22Rv1 (cell line): ENCODE data around the gene E2F3.

Source experiments
- H3K27ac ChIP-seq: fragments of 450-650 bp; 2 replicates; pipeline ENCODE4 v1.5.1; 2017
- ZFX ChIP-seq: fragments of 450-650 bp; IDR thresholded peaks from 2 replicates; pipeline ENCODE4 v1.6.1; 2017; ENCODE audit warnings: antibody characterized with exemption, borderline replicate concordance
- TF ChIP-seq, protein P1 (sequence below): fragments of 450-650 bp; IDR thresholded peaks from 2 replicates; pipeline ENCODE4 v1.5.1; 2017; ENCODE audit warnings: mild to moderate bottlenecking

The E2F3 gene

DNA sequence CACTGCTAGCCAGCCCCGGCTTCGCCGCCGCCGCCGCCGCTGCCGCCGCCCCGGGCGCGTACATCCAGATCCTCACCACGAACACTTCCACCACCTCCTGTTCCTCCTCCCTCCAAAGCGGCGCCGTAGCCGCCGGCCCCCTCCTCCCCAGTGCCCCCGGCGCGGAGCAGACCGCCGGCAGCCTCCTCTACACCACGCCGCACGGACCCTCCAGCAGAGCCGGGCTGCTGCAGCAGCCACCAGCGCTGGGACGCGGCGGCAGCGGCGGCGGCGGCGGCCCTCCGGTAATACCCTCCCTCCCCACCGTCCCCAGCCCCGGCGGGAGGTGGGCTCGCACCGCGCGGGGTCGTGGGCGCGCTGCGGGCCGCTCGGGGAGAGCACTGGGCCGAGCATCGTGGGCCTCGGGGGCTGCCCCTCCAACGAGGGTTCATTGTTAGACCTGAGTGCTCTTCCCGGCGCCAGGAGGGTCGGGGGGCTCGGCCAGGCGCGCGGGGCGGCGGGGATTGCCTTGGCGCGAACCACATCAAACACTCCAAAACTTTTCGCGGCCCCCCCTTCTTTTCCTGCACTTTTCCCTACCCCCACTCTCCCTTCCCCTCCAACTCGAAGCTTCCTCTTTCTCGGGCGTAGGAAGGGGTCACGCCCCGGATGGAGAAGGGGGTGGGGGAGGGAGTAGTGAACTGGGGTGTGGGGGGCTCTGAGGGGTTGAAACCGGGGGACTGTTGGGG lies 827 bp downstream of the E2F3 start:
- TF ChIP-seq ZFX: no peak
- TF ChIP-seq, protein P1, sequence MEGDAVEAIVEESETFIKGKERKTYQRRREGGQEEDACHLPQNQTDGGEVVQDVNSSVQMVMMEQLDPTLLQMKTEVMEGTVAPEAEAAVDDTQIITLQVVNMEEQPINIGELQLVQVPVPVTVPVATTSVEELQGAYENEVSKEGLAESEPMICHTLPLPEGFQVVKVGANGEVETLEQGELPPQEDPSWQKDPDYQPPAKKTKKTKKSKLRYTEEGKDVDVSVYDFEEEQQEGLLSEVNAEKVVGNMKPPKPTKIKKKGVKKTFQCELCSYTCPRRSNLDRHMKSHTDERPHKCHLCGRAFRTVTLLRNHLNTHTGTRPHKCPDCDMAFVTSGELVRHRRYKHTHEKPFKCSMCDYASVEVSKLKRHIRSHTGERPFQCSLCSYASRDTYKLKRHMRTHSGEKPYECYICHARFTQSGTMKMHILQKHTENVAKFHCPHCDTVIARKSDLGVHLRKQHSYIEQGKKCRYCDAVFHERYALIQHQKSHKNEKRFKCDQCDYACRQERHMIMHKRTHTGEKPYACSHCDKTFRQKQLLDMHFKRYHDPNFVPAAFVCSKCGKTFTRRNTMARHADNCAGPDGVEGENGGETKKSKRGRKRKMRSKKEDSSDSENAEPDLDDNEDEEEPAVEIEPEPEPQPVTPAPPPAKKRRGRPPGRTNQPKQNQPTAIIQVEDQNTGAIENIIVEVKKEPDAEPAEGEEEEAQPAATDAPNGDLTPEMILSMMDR: no peak
- H3K27ac ChIP-seq: peak overlapping the region; percentile 95

DNA sequence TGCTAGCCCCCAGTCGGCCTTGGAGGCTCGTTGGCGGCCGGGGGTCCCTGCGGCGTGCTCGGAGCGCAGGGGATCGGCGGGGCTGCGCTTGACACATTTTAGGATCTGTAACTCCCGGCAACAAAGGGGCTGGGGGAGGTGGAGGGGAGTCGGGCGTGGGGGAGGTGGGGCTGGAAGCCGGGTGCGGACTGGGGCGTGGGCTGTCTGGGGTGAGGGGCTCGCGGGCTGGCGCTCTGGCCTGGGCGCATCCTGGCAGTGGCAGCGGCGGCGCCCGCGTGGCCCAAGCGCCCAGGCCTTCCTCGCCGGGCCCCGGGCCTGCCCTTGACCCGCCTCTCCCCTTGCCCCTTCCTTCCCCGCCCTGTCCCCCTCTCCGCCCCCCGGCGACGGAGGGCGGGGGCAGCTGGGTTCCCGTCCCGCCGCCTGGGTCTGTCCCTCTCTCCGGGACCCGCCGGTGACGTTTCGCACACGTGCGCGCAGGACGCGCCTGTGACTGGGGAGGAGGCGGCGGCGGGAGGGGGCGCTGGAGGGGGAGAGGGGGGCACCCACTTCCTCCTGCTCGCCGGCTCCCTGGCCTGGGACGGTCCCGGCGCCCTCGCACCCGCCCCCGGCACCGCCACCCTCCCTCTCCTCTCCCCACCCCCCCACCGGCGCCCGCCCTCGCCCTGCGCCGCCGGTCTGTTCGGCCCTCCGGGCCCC lies 1.5 kb downstream of the E2F3 start:
- H3K27ac ChIP-seq: peak overlapping the region; percentile 95
- TF ChIP-seq ZFX: no peak
- TF ChIP-seq, protein P1: no peak

DNA sequence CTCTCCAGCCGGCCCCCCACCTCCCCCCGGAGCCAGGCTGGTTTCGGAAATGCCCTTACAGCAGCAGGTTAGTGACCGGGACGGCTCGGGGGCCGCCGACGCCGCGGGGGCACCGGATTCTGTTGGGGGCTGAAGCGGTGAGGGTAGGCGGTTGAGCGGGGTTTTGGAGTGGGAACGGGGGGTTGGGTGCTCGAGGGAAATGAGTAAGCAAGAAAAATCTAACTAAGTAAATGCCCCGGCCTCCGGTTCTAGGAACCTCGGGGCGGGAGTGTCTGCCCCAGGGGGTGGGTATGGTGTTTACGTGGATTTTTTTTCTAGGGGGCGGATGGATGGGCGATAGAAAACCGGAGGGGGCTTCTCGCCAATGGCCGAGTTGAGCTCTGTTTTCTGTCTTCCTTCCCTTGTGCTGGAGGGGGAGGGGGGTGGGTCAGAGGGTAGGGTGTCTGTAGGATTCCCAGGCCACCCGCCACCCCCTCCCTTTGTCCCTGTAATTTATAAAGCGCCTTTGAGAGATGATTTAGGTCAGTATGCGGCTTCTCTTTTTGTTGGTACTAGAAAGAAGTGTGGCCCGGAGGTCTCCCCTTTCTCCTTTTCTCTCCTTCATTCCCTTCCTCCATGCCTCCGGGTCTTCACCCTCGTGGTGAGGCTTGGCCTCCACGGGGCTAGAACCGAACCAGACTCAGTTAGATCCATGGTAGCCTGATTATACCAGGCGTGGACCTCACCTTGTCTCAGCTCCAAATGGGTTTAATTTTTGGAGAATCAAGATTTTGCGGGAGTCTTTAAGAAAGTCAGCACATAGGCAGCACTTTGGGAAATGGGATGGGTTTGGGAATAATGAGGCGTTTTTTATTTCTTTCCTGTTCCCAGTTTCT lies 2.3 kb downstream of the E2F3 start:
- TF ChIP-seq, protein P1: no peak
- no peak for TF ChIP-seq ZFX
- H3K27ac ChIP-seq: peak overlapping the region; percentile 95

DNA sequence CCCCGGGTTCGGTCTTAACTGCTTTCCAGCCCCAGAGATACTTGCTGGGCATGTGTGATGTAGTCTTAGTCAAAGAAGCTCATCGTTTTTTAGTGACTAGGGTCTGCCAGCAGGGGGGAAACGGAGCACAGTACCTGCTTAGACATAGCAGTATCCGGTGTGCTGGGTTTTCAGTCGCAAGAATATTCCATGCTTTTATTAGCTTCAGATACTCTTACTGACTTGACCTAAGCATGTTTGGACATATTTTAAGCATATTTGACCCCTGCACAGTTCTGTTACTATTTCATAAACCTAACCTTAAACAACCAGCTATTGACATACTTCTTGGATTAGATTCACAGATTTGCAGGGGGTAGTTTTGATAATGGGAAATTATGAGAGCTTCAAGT lies 3.0 kb downstream of the E2F3 start:
- peak overlapping the region; percentile 95 for H3K27ac ChIP-seq
- TF ChIP-seq, protein P1: peak; percentile 39
- TF ChIP-seq ZFX: no peak

DNA sequence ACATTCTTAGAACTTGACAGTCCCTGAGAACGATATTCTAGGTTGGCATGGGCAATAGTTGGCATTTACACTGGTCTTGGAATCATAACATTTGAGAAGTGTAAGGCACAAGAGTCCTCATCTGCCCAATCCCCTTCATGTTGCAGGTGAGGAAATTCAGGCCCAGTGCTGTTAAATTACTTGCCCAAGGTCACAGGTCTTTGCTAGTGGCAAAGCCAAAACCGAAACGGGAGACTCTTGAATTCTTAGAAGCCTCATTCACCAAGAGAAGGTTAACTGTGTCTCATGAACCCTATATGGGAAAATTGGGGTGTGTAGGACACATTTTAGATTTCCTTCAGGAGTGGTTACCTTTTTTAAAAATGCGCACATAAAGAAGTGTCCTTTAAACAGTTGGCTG lies 7.2 kb downstream of the E2F3 start:
- no peak for TF ChIP-seq ZFX
- TF ChIP-seq, protein P1: no peak
- no peak overlapping the region for H3K27ac ChIP-seq

DNA sequence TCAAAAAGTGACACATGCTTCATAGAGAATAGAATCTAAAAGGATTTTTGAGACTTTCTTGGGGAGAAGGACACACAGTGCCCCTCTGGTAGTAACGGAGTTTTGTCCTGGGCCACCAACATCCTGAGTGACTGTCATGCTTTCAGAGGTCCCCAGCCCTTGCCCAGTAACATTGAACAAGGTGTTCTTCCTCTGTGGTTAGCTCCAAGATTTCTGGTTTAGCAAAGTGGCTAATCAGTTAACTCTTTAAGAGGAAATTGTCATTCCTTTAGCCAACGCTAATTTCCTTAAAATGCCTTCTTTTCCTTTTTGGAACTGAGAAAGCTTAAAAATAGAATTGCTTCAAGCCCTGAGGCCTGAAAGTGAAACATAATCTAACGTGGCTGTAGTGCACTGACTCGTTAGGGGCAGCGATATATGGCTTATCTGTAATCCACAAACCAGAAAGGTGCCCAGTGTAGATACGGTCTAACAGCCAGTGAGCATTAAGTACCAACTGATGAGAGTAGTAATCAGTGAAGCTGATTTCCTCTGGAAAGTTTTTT lies 7.8 kb downstream of the E2F3 start:
- TF ChIP-seq, protein P1: no peak
- no peak overlapping the region for H3K27ac ChIP-seq
